ENCODE data around the gene PINLYP.

PINLYP gene

GRCh38 chr19:43561139-43561970 is 14.2 kb upstream of the PINLYP start:
- Histone ChIP-seq H3K27me3 (ENCODE audit: insufficient read depth, low read depth, severe bottlenecking) (no peaks in the 10 kb centered on the region), H3K4me3 (ENCODE audit: low read depth, low read length) (no peak overlapping the region), H3K27ac (no peak overlapping the region), H3K9me3 (ENCODE audit: severe bottlenecking) (no peaks in the 10 kb centered on the region), H3K36me3 (peaks cover 40% of the 10 kb centered on the region)
- no peak for DNase-seq
- TF ChIP-seq CTCF (IDR thresholded peaks at IDR 0.05; ENCODE audit: low read depth, low read length), result no peak

GRCh38 chr19:43562226-43562697 is 13.3 kb upstream of the PINLYP start:
- Histone ChIP-seq H3K36me3 (peaks cover 36% of the 10 kb centered on the region), H3K27ac (no peak overlapping the region), H3K4me3 (ENCODE audit: low read depth, low read length) (no peak overlapping the region), H3K27me3 (ENCODE audit: insufficient read depth, low read depth, severe bottlenecking) (no peaks in the 10 kb centered on the region), H3K9me3 (ENCODE audit: severe bottlenecking) (no peaks in the 10 kb centered on the region)
- TF ChIP-seq CTCF (IDR thresholded peaks at IDR 0.05; ENCODE audit: low read depth, low read length), result no peak
- no peak for DNase-seq

- Histone ChIP-seq H3K27me3 (ENCODE audit: insufficient read depth, low read depth, severe bottlenecking) (no peaks in the 10 kb centered on the region), H3K9me3 (ENCODE audit: severe bottlenecking) (no peaks in the 10 kb centered on the region), H3K36me3 (peaks cover 36% of the 10 kb centered on the region), H3K27ac (no peak overlapping the region), H3K4me3 (ENCODE audit: low read depth, low read length) (no peak overlapping the region)
- no peak for TF ChIP-seq CTCF (IDR thresholded peaks at IDR 0.05; ENCODE audit: low read depth, low read length)
- no peak for DNase-seq
Observed at GRCh38 chr19:43562698-43563241, 12.8 kb upstream of the PINLYP start.

GRCh38 chr19:43563816-43564457 is 11.7 kb upstream of the PINLYP start:
- no peak overlapping the region for H3K27ac ChIP-seq
- no peaks in the 10 kb centered on the region for H3K9me3 ChIP-seq (ENCODE audit: severe bottlenecking)
- TF ChIP-seq CTCF (IDR thresholded peaks at IDR 0.05; ENCODE audit: low read depth, low read length), result no peak
- no peak overlapping the region for H3K4me3 ChIP-seq (ENCODE audit: low read depth, low read length)
- H3K27me3 ChIP-seq (ENCODE audit: insufficient read depth, low read depth, severe bottlenecking), result no peaks in the 10 kb centered on the region
- no peak for DNase-seq
- H3K36me3 ChIP-seq, result peaks cover 40% of the 10 kb centered on the region

- H3K27ac ChIP-seq, result no peak overlapping the region
- no peak for DNase-seq
- H3K4me3 ChIP-seq (ENCODE audit: low read depth, low read length), result no peak overlapping the region
- TF ChIP-seq CTCF (IDR thresholded peaks at IDR 0.05; ENCODE audit: low read depth, low read length), result no peak
- no peaks in the 10 kb centered on the region for H3K27me3 ChIP-seq (ENCODE audit: insufficient read depth, low read depth, severe bottlenecking)
- H3K9me3 ChIP-seq (ENCODE audit: severe bottlenecking), result no peaks in the 10 kb centered on the region
- H3K36me3 ChIP-seq, result peaks cover 39% of the 10 kb centered on the region
Observed at GRCh38 chr19:43564800-43565199, 10.8 kb upstream of the PINLYP start.
